Endothelial cell (in vitro differentiated cells): ENCODE results near the gene ARHGAP45. TPM values are rescaled to one million over a fixed set of nuclear protein-coding genes. Genes with fewer than 3 reads are reported as not detected.

Experiments
- DNase-seq: peaks from one replicate; pipeline ENCODE4 v3.0.0; 2021; ENCODE audit warnings: low spot score
- H3K27ac Mint-ChIP-seq: one replicate; pipeline ENCODE4 v1.8.0; 2021; ENCODE audit warnings: mixed read lengths, inconsistent platforms; ENCODE audit not compliant: unreplicated experiment
- H3K27me3 Mint-ChIP-seq: one replicate; pipeline ENCODE4 v1.8.0; 2021; ENCODE audit warnings: mild to moderate bottlenecking, moderate library complexity, mixed read lengths, inconsistent platforms; ENCODE audit not compliant: unreplicated experiment
- H3K36me3 Mint-ChIP-seq: one replicate; pipeline ENCODE4 v1.8.0; 2021; ENCODE audit warnings: mild to moderate bottlenecking, low read depth, mixed read lengths, inconsistent platforms; ENCODE audit not compliant: unreplicated experiment
- H3K4me1 Mint-ChIP-seq: one replicate; pipeline ENCODE4 v1.8.0; 2021; ENCODE audit warnings: mild to moderate bottlenecking, mixed read lengths, inconsistent platforms; ENCODE audit not compliant: unreplicated experiment
- H3K4me3 Mint-ChIP-seq: one replicate; pipeline ENCODE4 v1.8.0; 2021; ENCODE audit warnings: mild to moderate bottlenecking, mixed read lengths, inconsistent platforms; ENCODE audit not compliant: unreplicated experiment
- H3K9me3 Mint-ChIP-seq: one replicate; pipeline ENCODE4 v1.8.0; 2021; ENCODE audit warnings: mixed read lengths, inconsistent platforms; ENCODE audit not compliant: unreplicated experiment
- CTCF ChIP-seq: fragments of 200-600 bp; sonication (generic); IDR thresholded peaks from one replicate; pipeline ENCODE4 v1.5.0; 2021; ENCODE audit warnings: antibody characterized with exemption; ENCODE audit not compliant: unreplicated experiment
- total RNA-seq: library from RNA; stranded (reverse); fragmentation: NEBNext Ultra II Directional; extraction: Animal tissue kit (Norgen Biotek cat#: 25700); gene quantifications from one replicate; pipeline ENCODE4 v1.2.1, GENCODE V29; 2021; ENCODE audit not compliant: unreplicated experiment

The ARHGAP45 gene
- total RNA-seq, 1 donor from 2014 or later, result 2.4 TPM

- TF ChIP-seq CTCF, result no peak
- no peak for DNase-seq
- H3K4me3 Mint-ChIP-seq, result no peak overlapping the region
- H3K27me3 Mint-ChIP-seq, result peaks cover 7% of the 10 kb centered on the region
- H3K9me3 Mint-ChIP-seq, result no peaks in the 10 kb centered on the region
- H3K36me3 Mint-ChIP-seq, result peaks cover 4% of the 10 kb centered on the region
- no peaks in the 10 kb centered on the region for H3K4me1 Mint-ChIP-seq
- H3K27ac Mint-ChIP-seq, result no peak overlapping the region
These were observed 43.0 kb downstream of the ARHGAP45 start for GRCh38 chr19:1109697-1110671.

GRCh38 chr19:1110809-1111640 is 44.1 kb downstream of the ARHGAP45 start:
- Mint-ChIP-seq H3K36me3 (peaks cover 4% of the 10 kb centered on the region), H3K4me1 (no peaks in the 10 kb centered on the region), H3K9me3 (no peaks in the 10 kb centered on the region), H3K27me3 (peaks cover 3% of the 10 kb centered on the region), H3K4me3 (no peak overlapping the region), H3K27ac (no peak overlapping the region)
- TF ChIP-seq CTCF, result no peak
- DNase-seq, result no peak

GRCh38 chr19:1111641-1112267 is 44.8 kb downstream of the ARHGAP45 start:
- Mint-ChIP-seq H3K4me3 (no peak overlapping the region), H3K4me1 (no peaks in the 10 kb centered on the region), H3K9me3 (no peaks in the 10 kb centered on the region), H3K27me3 (peaks cover 2% of the 10 kb centered on the region), H3K36me3 (peaks cover 2% of the 10 kb centered on the region), H3K27ac (no peak overlapping the region)
- DNase-seq, result no peak
- no peak for TF ChIP-seq CTCF

DNA sequence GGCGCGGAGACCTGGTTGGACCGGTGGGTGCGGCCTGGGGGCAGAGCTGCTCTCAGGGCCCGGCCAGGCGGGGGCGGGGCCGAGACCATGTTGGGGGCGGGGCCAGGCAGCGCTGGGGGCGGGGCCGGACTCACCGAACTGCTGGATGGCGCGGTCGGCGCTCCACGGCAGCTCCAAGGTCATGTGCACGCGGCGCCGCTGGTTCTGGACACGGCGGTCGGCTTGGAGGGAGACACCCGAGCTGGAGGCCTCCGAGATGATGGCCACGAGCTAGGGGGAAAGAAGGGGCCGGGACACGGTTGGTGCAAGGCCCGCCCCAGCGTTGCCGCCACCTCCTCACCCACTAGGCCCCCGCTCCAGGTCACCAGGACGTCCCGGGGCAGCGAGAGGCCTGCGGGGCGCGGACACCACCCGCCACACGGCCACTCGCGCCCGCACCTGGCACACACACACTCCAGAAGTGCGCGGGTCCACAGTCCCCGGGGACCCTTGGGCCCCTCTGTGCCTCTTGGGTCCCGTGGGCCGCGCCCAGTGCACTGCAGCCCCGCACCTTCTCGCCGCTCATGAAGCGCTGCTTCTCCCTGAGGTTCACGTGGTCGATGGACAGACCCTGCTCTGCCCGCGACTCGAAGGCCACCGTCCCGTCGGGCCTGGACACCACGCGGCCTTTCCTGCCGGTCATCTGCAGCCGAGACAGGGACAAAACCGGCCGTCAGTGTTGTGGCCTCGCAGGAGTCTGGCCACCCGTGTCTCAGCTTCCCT is 45.5 kb downstream of the ARHGAP45 start:
- no peak overlapping the region for H3K27ac Mint-ChIP-seq

More for the DNA sequence above, 45.5 kb downstream of the ARHGAP45 start:
- DNase-seq, result peak; percentile 45
- TF ChIP-seq CTCF, result no peak
- Mint-ChIP-seq H3K27me3 (peaks cover 2% of the 10 kb centered on the region), H3K4me1 (no peaks in the 10 kb centered on the region), H3K36me3 (no peaks in the 10 kb centered on the region), H3K4me3 (no peak overlapping the region), H3K9me3 (no peaks in the 10 kb centered on the region)
